Parathyroid adenoma (tissue), 2 donors: ENCODE measurements around the gene FSTL4.

ENCODE experiments used
- H2AFZ ChIP-seq: fragments of 300-600 bp; sonication (generic); one replicate; pipeline ENCODE4 v1.7.0; 2017; ENCODE audit warnings: antibody characterized with exemption, mild to moderate bottlenecking
- H3K27ac ChIP-seq: fragments of 300-600 bp; sonication (generic); one replicate; pipeline ENCODE4 v1.7.0; 2017
- H3K27me3 ChIP-seq: fragments of 300-600 bp; sonication (generic); one replicate; pipeline ENCODE4 v1.7.0; 2017; ENCODE audit warnings: low read length; ENCODE audit not compliant: control insufficient read depth, insufficient read depth
- H3K36me3 ChIP-seq: fragments of 300-600 bp; sonication (generic); one replicate; pipeline ENCODE4 v1.7.0; 2017; ENCODE audit warnings: low read length; ENCODE audit not compliant: control insufficient read depth, insufficient read depth
- H3K4me1 ChIP-seq: fragments of 300-600 bp; sonication (generic); one replicate; pipeline ENCODE4 v1.7.0; 2017; ENCODE audit warnings: control low read depth
- H3K4me2 ChIP-seq: fragments of 300-600 bp; sonication (generic); one replicate; pipeline ENCODE4 v1.7.0; 2017; ENCODE audit warnings: low read length
- H3K4me3 ChIP-seq: fragments of 300-600 bp; sonication (generic); one replicate; pipeline ENCODE4 v1.7.0; 2017; ENCODE audit warnings: low read depth, low read length
- H3K79me2 ChIP-seq: fragments of 300-600 bp; sonication (generic); one replicate; pipeline ENCODE4 v1.7.0; 2017; ENCODE audit warnings: control low read depth
- H3K9ac ChIP-seq: fragments of 300-600 bp; sonication (generic); one replicate; pipeline ENCODE4 v1.7.0; 2017; ENCODE audit warnings: mild to moderate bottlenecking
- H3K9me3 ChIP-seq: fragments of 300-600 bp; sonication (generic); one replicate; pipeline ENCODE4 v1.7.0; 2017; ENCODE audit warnings: low read length; ENCODE audit not compliant: control insufficient read depth
- TF ChIP-seq, protein P1 (sequence below): fragments of 300-600 bp; sonication (generic); IDR thresholded peaks from one replicate; pipeline ENCODE4 v1.7.0; 2017; ENCODE audit warnings: antibody characterized with exemption, mild to moderate bottlenecking
- donor health status: primary hyperparathyroidism.

Gene FSTL4

DNA sequence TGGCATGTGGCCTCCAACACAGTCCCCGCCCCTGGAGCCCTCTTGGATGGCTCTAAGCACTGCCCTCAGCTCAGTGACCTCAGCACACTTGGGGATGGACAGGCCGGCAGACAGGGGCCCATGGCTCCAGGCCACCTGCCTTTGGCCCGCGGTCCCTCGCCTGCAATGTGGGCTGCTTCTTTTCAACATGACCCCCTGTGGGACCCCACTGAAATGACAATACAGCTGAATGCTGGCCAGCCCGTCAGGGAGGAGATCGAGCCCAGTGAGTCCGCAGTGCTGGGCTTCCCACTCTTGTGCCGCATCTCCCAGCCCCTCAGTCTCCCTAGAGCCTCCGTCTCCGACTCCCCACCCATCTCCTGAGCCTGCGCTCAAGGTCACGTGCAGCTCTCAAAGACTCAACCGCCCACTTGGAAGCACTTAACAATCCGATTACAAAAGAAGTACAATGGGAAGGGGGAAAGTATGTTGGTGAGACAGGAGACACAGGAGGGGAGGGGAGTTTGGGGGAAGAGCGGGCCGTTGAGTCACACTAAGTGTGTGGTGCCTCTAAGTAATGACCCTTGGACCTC, 321.6 kb downstream of the FSTL4 start:
- TF ChIP-seq, protein P1, sequence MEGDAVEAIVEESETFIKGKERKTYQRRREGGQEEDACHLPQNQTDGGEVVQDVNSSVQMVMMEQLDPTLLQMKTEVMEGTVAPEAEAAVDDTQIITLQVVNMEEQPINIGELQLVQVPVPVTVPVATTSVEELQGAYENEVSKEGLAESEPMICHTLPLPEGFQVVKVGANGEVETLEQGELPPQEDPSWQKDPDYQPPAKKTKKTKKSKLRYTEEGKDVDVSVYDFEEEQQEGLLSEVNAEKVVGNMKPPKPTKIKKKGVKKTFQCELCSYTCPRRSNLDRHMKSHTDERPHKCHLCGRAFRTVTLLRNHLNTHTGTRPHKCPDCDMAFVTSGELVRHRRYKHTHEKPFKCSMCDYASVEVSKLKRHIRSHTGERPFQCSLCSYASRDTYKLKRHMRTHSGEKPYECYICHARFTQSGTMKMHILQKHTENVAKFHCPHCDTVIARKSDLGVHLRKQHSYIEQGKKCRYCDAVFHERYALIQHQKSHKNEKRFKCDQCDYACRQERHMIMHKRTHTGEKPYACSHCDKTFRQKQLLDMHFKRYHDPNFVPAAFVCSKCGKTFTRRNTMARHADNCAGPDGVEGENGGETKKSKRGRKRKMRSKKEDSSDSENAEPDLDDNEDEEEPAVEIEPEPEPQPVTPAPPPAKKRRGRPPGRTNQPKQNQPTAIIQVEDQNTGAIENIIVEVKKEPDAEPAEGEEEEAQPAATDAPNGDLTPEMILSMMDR = no peak
- Histone ChIP-seq H3K4me2 (no peak overlapping the region), H3K9ac (no peak overlapping the region), H2AFZ (no peak overlapping the region), H3K9me3 (no peaks in the 10 kb centered on the region), H3K27me3 (no peaks in the 10 kb centered on the region), H3K4me1 (no peaks in the 10 kb centered on the region), H3K79me2 (no peaks in the 10 kb centered on the region), H3K27ac (no peak overlapping the region), H3K4me3 (no peak overlapping the region), H3K36me3 (no peaks in the 10 kb centered on the region)

DNA sequence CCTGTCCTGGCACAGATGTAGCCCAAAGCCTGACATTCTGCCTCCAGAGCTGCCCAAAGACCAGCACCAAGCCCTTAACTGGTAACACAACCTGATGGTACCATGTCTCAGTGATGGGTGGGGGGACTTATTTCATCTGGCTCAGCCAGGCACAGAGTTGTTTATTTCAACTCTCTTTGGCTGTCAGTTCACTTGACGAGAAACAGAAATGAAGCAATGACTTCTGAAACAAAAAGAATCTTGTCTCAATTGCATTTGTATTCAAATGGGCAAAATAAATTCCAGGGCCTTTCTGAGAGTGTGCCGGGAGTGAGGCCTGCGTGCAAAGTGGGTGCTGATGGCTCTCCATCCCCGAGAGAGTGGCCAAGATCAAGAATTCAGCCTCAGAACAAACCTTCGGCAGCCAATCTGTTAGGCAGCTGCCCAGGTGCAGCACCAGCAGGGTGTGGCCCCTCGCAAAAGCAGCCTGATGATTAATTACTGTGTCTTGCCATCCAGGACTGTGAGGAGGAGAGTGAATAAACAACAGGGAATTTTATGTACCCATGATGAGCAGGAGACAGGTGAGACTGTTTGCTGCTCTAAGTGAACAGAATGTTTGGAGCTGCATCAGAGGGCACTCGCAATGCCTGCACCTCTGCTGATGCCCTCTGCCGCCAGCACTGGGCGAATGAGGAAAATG, 322.5 kb downstream of the FSTL4 start:
- Histone ChIP-seq H3K27ac (no peak overlapping the region), H3K4me3 (no peak overlapping the region), H3K4me1 (no peaks in the 10 kb centered on the region), H2AFZ (no peak overlapping the region), H3K9me3 (no peaks in the 10 kb centered on the region), H3K4me2 (no peak overlapping the region), H3K9ac (no peak overlapping the region), H3K79me2 (no peaks in the 10 kb centered on the region), H3K36me3 (no peaks in the 10 kb centered on the region), H3K27me3 (no peaks in the 10 kb centered on the region)
- TF ChIP-seq, protein P1 = no peak

DNA sequence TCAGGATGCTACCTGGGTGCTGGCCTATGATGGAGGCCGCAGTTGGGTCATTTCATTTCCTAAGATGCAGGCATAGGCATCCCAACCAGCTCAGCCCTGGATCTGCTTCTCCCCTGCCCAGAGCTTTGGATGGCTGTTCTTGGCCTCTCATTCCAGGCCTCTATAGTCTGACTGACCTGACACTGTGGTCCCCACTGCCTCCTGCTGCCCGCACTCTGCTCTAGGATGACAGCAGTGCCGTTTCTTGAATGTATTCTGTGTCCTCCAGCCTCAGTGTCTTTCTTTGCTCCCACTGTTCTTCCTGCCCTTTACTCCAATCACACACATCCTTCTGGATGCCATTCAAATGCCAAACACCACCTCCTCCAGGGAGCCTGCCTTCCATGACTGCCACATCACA, 324.8 kb downstream of the FSTL4 start:
- H2AFZ ChIP-seq = no peak overlapping the region
- H3K4me1 ChIP-seq = no peaks in the 10 kb centered on the region
- TF ChIP-seq, protein P1 = peak; percentile 57
- no peaks in the 10 kb centered on the region for H3K36me3 ChIP-seq
- no peak overlapping the region for H3K4me3 ChIP-seq
- H3K27ac ChIP-seq = no peak overlapping the region
- no peaks in the 10 kb centered on the region for H3K27me3 ChIP-seq
- no peak overlapping the region for H3K9ac ChIP-seq
- H3K4me2 ChIP-seq = no peak overlapping the region
- no peaks in the 10 kb centered on the region for H3K9me3 ChIP-seq
- H3K79me2 ChIP-seq = no peaks in the 10 kb centered on the region

DNA sequence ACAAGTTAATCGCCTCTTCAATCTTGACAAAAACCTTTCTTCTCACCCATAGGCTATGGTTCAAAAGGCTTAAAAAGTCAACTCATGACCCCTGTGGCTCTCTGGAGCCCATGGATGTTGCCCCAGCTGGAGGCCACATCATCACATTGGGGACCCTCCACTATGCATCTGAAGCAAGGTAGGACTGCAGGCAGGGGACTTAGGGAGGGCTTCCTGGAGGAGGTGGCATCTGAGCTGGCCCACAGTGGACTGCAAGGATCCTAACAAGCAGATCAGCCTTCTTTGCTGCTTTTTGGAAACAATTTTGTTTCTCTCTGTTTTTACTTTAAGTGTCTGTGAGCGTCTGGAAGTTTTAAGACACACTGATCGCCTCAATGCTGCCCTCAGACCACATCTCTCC, 325.9 kb downstream of the FSTL4 start:
- Histone ChIP-seq H3K4me2 (no peak overlapping the region), H3K9ac (no peak overlapping the region), H3K27me3 (no peaks in the 10 kb centered on the region), H3K4me1 (no peaks in the 10 kb centered on the region), H3K9me3 (no peaks in the 10 kb centered on the region), H2AFZ (no peak overlapping the region), H3K4me3 (no peak overlapping the region), H3K36me3 (no peaks in the 10 kb centered on the region), H3K27ac (no peak overlapping the region), H3K79me2 (no peaks in the 10 kb centered on the region)
- TF ChIP-seq, protein P1 = no peak

DNA sequence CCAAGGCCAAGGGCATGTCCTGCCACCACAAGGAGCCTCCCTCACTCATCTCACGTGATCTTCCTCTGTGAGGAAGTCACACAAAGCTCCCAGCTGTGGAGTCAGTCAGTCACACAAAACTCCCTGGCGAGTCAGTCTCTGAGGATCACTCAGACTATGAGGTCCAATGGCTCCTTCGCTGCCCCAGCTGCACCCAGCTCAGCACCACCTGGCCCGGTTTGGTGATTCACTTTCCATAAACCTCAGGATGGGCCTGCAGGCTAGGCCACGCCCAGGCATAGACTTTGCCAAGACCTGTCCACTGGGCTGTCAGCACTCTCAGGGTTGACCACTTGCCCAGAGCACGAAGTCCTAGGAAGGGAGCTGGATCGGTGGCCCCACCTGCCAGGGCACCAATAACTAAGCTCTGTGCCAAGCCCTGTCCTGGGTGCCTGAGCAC, 326.7 kb downstream of the FSTL4 start:
- H2AFZ ChIP-seq = no peak overlapping the region
- no peak overlapping the region for H3K4me2 ChIP-seq
- H3K9ac ChIP-seq = no peak overlapping the region
- H3K79me2 ChIP-seq = no peaks in the 10 kb centered on the region
- H3K4me1 ChIP-seq = no peaks in the 10 kb centered on the region
- TF ChIP-seq, protein P1 = no peak
- no peak overlapping the region for H3K4me3 ChIP-seq
- H3K27me3 ChIP-seq = no peaks in the 10 kb centered on the region
- H3K9me3 ChIP-seq = no peaks in the 10 kb centered on the region
- H3K36me3 ChIP-seq = no peaks in the 10 kb centered on the region
- H3K27ac ChIP-seq = no peak overlapping the region
